ENCODE measurements around the gene LMO2. TPM values are rescaled to one million over a fixed set of nuclear protein-coding genes. Genes with fewer than 3 reads are reported as not detected.
"Not testable (repeated sequence)": the region's sequence is repeated elsewhere in the genome, so short reads cannot be mapped to it uniquely, and the experiment has no call there.

The LMO2 gene
- 24.5 TPM for polyA plus RNA-seq (2012; ENCODE audit: low read depth, missing spikeins)

DNA sequence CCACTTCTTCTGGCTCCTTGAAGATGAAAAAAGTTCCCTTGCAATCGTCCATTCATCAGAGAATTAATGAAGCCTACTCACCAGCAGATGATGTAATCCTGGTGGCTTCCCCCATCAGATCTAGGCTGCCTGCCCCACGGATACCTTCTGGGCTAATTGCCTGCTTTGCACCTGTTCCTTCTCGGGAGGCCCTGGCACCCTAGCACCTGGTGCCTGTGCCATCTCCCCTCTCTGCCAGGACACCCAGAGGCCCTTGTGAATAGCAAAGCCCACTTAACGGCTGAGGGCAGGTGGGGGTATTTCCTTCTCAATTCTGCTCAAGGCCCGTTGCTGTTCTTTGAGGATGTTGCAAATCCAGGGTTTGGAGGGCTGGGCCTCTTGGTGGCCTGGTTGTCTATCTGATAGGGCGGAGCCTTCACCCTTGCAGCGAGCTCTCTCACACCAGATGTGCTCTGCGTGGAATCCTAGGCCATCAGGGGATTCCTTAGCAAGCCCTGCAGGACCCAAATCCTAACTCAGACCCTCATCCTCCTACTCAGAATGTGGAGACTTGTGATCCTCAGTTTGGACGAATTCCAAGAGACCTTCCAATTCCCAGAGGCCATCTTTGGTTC, at the start of gene LMO2:
Gene LMO2, minus strand, starts transcription at position 363 of the 614 bp plus-strand sequence. CDS start 22,360 bp downstream, outside the sequence.
- DNase-seq (ENCODE audit: insufficient read length, low spot score) (no peak), FAIRE-seq (peak; percentile 81)
- TF ChIP-seq POLR2AphosphoS5 (IDR thresholded peaks at IDR 0.05; ENCODE audit: low read depth, low read length), result peak; percentile 41; the same call in 1 of the 2 replicates
- TF ChIP-seq POLR2A (IDR thresholded peaks at IDR 0.05; ENCODE audit: low read depth, low read length), result no peak; the same call in 1 of the 2 replicates

- no peak for DNase-seq (ENCODE audit: insufficient read length, low spot score)
- FAIRE-seq, result no peak
- TF ChIP-seq POLR2A (IDR thresholded peaks at IDR 0.05; ENCODE audit: low read depth, low read length), result no peak
- no peak for TF ChIP-seq POLR2AphosphoS5 (IDR thresholded peaks at IDR 0.05; ENCODE audit: low read depth, low read length)
- TF ChIP-seq SPI1 (IDR thresholded peaks at IDR 0.05; ENCODE audit: low read depth, low read length), result no peak
- no peak for TF ChIP-seq TAF1 (IDR thresholded peaks at IDR 0.05; ENCODE audit: low read depth, low read length)
- TF ChIP-seq POU2F2 (IDR thresholded peaks at IDR 0.05; ENCODE audit: low read depth, low read length), result no peak
Observed at GRCh38 chr11:33940538-33940815, 48.6 kb upstream of the LMO2 start.

DNA sequence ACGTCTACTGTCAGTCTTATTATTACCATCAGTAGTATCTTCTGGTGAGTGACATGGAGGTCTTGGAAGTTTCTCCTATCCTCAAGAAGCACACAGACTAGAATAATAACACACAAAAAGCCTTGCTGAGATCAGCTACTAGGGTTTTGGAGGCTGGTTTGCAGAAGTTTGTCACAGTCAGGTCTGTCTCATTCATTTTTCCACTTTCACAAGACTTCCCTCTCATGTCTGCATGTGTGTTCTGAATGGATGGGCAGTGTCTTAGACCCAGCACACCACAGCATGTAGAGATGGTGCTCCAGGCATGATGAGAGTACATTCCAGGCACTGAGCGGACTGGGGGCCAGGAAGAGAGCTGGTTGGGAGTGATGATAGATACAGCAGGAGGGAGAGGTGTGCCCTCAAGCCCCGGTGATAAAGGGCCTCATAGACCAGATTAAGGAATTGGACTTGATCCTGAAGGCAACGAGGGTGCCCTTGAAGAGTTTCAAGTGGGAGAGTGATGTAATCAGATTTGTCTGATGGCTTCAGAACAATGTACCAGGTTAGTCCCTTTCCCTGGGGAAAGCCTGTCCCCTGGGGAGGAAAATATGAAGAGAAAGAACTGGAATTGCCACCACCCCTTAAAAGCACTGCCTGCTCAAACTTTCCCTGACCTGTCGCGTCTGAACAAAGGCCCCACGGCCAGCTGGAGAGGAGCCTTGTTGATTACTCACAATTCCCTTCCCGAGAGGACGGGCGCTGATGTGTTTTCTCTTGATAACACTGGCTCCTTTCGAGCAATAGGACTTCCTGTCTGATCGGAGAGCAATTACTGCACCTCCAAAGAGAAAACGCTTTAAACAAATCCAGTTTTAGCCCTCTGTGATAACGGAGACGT, 45.1 kb upstream of the LMO2 start:
- DNase-seq (ENCODE audit: insufficient read length, low spot score), result no peak
- no peak for FAIRE-seq
- TF ChIP-seq TAF1 (IDR thresholded peaks at IDR 0.05; ENCODE audit: low read depth, low read length), result no peak

GRCh38 chr11:33935461-33936456, 43.9 kb upstream of the LMO2 start:
- DNase-seq (ENCODE audit: insufficient read length, low spot score) (no peak), FAIRE-seq (no peak)
- TF ChIP-seq POLR2A (IDR thresholded peaks at IDR 0.05; ENCODE audit: low read depth, low read length) (no peak), SPI1 (IDR thresholded peaks at IDR 0.05; ENCODE audit: low read depth, low read length) (no peak), POU2F2 (IDR thresholded peaks at IDR 0.05; ENCODE audit: low read depth, low read length) (no peak), POLR2AphosphoS5 (IDR thresholded peaks at IDR 0.05; ENCODE audit: low read depth, low read length) (no peak), PAX5 (IDR thresholded peaks at IDR 0.05; ENCODE audit: insufficient read depth, low read length, severe bottlenecking) (no peak), TAF1 (IDR thresholded peaks at IDR 0.05; ENCODE audit: low read depth, low read length) (no peak)

DNA sequence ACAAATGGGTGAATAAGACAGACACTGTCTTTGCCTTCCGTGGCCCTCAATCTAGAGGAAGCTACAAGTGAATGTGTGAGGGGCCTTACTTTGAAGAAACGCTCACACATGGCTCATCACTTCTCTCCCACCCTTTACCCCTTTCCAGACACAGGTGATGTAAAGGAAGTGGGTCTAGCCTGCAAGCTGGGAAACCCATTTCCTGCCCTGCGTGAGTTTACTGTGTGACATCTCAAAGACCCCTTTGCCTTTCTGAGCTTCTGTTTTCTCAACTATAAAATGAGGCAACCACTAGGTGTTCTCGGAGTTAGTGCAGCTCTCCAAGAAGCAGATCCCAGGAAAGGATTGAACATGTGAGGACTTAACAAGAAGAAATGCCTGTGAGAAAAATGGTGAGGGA, 43.1 kb upstream of the LMO2 start:
- TF ChIP-seq POU2F2 (IDR thresholded peaks at IDR 0.05; ENCODE audit: low read depth, low read length), result no peak
- TF ChIP-seq POLR2A (IDR thresholded peaks at IDR 0.05; ENCODE audit: low read depth, low read length), result no peak
- TF ChIP-seq POLR2AphosphoS5 (IDR thresholded peaks at IDR 0.05; ENCODE audit: low read depth, low read length), result no peak
- FAIRE-seq (no peak), DNase-seq (ENCODE audit: insufficient read length, low spot score) (no peak)

DNA sequence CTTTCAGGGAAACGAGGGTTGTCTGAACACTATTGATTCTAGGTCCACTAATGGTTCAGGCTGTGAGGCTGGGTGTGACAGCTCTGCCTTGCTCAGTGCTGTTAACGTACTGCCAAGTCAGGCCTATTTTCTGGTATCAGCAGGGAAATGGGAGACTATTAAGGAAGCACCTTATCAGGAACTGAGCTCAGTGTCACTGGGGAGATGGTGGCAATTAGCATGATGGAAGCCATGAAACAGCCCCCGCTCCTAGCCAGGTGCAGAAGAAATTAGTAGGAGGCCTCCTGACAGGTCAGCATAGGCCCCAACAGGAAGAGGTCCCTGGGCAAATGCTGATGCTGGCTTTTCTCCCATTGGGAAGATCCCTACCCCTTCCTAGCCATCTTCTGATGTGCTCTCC, 42.6 kb upstream of the LMO2 start:
- TF ChIP-seq POU2F2 (IDR thresholded peaks at IDR 0.05; ENCODE audit: low read depth, low read length) (no peak), POLR2A (IDR thresholded peaks at IDR 0.05; ENCODE audit: low read depth, low read length) (no peak), PAX5 (IDR thresholded peaks at IDR 0.05; ENCODE audit: insufficient read depth, low read length, severe bottlenecking) (no peak)
- FAIRE-seq, result no peak
- DNase-seq (ENCODE audit: insufficient read length, low spot score), result no peak

DNA sequence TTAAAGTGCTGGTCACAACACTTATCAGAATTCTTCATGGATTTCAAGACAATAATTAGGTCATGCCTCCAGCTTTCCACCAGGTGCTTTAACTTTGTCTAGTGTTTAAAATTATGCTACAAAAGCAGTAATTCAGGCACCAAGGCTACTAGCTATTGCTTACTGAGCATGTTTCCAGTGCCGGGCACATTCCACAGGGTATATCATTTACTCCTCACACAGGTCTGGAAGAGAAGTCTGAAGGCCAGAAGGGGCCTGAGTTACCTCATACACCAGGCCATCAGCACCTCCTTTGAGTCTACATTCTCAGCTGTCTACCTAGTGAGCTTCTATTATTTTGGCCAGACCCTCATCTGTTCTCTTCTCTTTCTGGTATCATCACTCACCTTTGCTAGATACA, 41.7 kb upstream of the LMO2 start:
- no peak for TF ChIP-seq POU2F2 (IDR thresholded peaks at IDR 0.05; ENCODE audit: low read depth, low read length)
- TF ChIP-seq PAX5 (IDR thresholded peaks at IDR 0.05; ENCODE audit: insufficient read depth, low read length, severe bottlenecking), result no peak
- no peak for TF ChIP-seq SPI1 (IDR thresholded peaks at IDR 0.05; ENCODE audit: low read depth, low read length)
- DNase-seq (ENCODE audit: insufficient read length, low spot score) (no peak), FAIRE-seq (no peak)

DNA sequence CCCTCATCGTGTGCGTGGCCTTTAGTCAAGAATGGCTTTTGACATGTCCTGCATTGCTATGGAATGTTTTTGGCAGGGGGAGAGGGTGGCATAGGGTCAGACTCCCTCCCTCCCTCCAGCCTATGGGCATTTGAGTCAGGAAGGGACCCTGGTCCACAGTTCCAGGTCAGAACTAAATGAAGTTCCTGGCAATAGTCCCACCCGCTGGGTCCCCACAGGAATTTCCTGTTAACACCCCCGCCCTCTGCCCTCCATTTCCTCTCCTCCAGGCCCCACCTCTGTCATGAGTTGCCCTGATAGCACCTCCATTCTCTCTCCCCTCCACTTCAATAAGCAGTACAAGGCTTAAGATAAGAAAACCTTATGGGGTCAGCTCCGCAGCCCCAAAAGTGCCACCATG, 40.8 kb upstream of the LMO2 start:
- TF ChIP-seq POLR2A (IDR thresholded peaks at IDR 0.05; ENCODE audit: low read depth, low read length) (no peak), POU2F2 (IDR thresholded peaks at IDR 0.05; ENCODE audit: low read depth, low read length) (no peak), PAX5 (IDR thresholded peaks at IDR 0.05; ENCODE audit: insufficient read depth, low read length, severe bottlenecking) (no peak), POLR2AphosphoS5 (IDR thresholded peaks at IDR 0.05; ENCODE audit: low read depth, low read length) (no peak), SPI1 (IDR thresholded peaks at IDR 0.05; ENCODE audit: low read depth, low read length) (no peak), TAF1 (IDR thresholded peaks at IDR 0.05; ENCODE audit: low read depth, low read length) (no peak)
- FAIRE-seq, result no peak
- DNase-seq (ENCODE audit: insufficient read length, low spot score), result no peak

GRCh38 chr11:33931739-33932366, 40.0 kb upstream of the LMO2 start:
- not testable (repeated sequence) for DNase-seq (ENCODE audit: insufficient read length, low spot score); FAIRE-seq

- DNase-seq (ENCODE audit: insufficient read length, low spot score) (no peak), FAIRE-seq (no peak)
- TF ChIP-seq POU2F2 (IDR thresholded peaks at IDR 0.05; ENCODE audit: low read depth, low read length), result no peak
- no peak for TF ChIP-seq PAX5 (IDR thresholded peaks at IDR 0.05; ENCODE audit: insufficient read depth, low read length, severe bottlenecking)
- no peak for TF ChIP-seq SPI1 (IDR thresholded peaks at IDR 0.05; ENCODE audit: low read depth, low read length)
- TF ChIP-seq TAF1 (IDR thresholded peaks at IDR 0.05; ENCODE audit: low read depth, low read length), result no peak
- TF ChIP-seq POLR2A (IDR thresholded peaks at IDR 0.05; ENCODE audit: low read depth, low read length), result no peak
- TF ChIP-seq POLR2AphosphoS5 (IDR thresholded peaks at IDR 0.05; ENCODE audit: low read depth, low read length), result no peak
Observed at GRCh38 chr11:33931067-33931466, 39.2 kb upstream of the LMO2 start.
